ENCODE measurements around the gene TUSC2.

TUSC2 gene

DNA sequence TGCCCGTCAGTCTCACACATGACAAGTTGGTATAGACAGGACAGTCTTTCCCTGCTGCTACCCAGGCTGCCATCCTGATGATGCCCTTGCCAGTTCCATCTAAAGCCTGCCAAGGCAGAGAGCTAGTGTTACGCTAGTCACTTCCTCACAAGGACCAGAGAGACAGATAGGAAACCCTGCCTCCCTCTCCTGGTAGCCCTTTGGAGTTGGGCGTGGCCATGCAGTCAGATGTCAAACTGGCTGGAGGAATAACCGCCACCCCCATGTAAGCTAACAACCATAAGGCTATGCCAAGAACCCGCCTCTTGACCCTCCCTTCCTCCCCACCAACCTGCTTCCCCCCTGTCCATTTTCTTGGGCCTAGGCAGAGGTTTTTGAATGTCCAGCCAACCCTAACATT, 28.5 kb upstream of the TUSC2 start:
- DNase-seq = no peak

DNA sequence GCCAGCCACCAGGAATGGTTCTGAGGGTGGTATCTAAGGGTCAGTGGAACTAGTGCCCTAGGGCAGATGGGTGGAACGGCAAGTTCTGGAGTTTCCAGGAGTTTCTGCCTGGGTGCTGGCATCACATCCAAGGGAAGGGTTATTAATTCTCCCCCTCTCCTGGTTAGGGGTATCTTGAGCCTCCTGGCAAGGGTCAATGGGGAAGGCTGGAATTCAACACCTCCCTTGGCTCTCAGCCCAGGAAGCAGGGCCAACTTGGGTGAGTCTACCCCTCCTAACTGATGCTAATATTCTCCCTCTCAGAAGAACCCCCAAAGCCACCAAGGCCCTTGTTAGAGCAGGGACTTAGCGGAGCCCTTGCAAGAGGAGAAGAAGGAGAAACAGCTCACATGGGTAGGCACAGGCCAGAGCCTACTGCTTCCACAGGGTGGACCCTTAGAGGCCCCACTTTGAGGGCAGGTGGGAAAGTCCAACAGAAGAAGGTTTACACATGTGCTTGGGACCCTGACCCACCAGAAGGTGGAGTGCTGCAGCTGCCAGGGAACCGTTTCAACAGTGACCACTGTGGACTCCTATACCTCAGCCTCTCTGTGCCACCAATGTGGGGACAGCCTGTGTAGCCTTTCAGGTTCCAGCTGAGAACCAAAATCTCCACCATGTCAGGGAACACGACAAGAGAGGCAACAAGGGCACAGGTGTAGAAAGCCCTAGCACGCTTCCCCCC, 28.0 kb upstream of the TUSC2 start:
- no peak for DNase-seq
- in situ Hi-C loops (cut with HindIII; ENCODE audit: low pct_ligation_motif_present, low pct_unique_long_range_greater_than_20kb, low sequenced_read_pairs) = no loop called here

More for the DNA sequence above, 28.5 kb upstream of the TUSC2 start:
- in situ Hi-C loops (cut with HindIII; ENCODE audit: low pct_ligation_motif_present, low pct_unique_long_range_greater_than_20kb, low sequenced_read_pairs) = no loop called here

DNA sequence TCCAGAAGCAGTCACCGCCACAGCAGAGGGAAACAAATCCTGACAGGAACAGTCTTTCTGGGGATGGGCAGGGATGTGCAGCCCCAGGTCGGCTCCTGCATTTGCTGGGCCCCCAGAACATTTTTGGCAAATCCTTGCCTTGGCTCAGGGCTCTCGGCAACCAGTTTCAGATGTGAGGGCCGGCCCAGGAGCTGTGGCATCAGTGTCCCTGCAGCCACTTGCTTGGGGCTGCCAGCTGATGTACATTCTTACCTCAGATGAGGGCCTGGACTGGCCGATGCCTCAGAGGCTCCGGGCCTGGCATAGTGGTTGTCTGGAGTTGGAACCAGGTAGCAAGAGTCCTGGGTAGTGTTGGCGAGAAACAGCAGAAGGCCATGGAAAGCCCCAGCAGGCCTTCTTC, 26.8 kb upstream of the TUSC2 start:
- in situ Hi-C loops (cut with HindIII; ENCODE audit: low pct_ligation_motif_present, low pct_unique_long_range_greater_than_20kb, low sequenced_read_pairs) = no loop called here
- no peak for DNase-seq

DNA sequence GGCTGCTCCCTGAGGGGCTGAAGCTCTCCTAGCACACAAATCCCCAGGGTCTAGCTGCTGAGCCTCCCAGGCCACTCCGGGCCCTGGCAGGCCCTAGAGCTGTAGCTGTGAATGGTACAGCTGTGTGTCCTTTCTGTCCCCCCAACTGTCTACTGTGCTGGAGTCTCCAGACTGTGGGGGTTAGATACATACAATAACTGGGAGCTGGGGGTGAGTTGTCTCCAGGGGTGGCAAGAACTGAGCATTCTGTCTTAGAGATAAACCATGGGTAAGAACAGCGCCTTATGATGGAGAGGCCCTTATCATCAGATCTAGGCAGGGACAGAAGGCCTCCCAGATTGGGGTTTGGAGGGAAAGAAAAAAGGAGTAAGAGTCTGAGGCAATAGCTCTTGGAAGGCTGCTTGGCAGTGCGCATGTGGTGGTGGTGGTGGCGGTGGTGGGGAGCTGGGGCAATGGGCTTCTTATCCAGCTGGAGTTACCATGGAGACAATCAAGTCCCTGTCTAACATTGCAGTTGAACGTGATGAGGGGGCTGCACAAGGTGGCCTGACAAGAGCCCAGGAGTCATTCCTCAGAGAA, 26.3 kb upstream of the TUSC2 start:
- in situ Hi-C loops (cut with HindIII; ENCODE audit: low pct_ligation_motif_present, low pct_unique_long_range_greater_than_20kb, low sequenced_read_pairs) = no loop called here
- DNase-seq = no peak

- in situ Hi-C loops (cut with HindIII; ENCODE audit: low pct_ligation_motif_present, low pct_unique_long_range_greater_than_20kb, low sequenced_read_pairs) = no loop called here
- DNase-seq = no peak
These were observed 25.4 kb upstream of the TUSC2 start for GRCh38 chr3:50353245-50354004.

DNA sequence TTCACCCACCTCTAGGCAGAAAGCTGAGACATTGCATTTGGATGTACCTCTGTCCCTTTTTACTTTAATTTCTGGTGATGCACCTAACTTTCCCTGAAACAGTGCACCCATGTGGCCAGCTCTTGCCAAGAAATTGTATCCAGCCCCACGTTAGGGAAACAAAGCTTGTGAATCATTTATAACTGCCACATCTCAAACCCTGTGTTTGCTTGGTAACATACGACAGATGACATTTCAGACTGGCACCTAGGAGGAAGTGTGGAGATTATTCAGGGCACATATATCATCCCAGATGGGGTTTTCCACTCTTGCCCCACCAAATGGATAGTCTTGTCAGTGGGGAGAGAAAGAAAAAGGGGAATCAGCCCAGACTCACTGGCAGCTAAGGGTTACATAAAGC, 24.8 kb upstream of the TUSC2 start:
- DNase-seq = peak; percentile 41
- in situ Hi-C loops (cut with HindIII; ENCODE audit: low pct_ligation_motif_present, low pct_unique_long_range_greater_than_20kb, low sequenced_read_pairs) = no loop called here

- DNase-seq = no peak
- in situ Hi-C loops (cut with HindIII; ENCODE audit: low pct_ligation_motif_present, low pct_unique_long_range_greater_than_20kb, low sequenced_read_pairs) = no loop called here
These were observed 23.3 kb upstream of the TUSC2 start for GRCh38 chr3:50351323-50351697.

DNA sequence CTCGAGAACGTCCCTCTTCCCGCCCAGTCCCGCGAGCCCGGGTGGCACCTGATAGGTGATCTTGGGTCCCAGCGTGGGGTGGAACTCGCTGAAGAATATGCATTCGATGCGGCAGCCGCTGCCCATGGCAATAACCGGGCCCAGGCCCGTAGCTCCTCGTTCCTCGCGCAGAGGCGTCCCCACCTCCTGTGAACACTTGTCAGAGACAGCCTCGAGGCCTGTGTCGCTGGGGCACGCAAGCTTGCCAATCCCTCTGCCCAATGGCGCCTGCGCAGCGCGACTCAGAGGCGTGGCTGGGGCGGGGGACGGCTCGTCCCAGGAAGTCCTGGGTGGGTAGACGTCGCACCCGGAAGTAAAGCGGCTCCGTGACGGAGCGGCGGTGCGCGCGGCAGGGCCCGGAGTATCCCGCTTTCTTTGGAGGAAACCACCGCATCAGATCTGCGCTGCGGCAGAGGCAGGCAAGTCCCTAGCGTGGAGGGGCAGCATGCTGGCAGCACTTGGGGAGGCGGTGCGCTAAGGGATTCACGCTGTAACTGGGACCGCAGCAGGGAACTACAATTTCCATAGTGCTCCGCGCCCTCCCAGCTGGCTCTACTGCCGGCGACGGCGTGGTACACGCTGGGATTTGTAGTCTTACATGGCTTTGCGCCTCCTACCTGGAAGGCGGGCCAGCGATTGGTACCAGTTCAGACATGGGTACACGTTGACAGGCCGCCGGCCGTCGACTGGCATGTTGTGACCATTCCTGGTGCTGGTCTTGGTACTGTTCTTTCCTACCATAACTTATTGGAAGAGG, 22.7 kb upstream of the TUSC2 start, which contains the start of the genes CYB561D2 and NPRL2:
Gene CYB561D2, plus strand, starts transcription at position 336 of the 796 bp plus-strand sequence. CDS start 572 bp downstream, outside the sequence.
Gene NPRL2, minus strand, starts transcription at position 249 of the 796 bp plus-strand sequence. Its CDS starts 123 bp downstream, at position 126.
- DNase-seq = peak; percentile 91
- in situ Hi-C loops (cut with HindIII; ENCODE audit: low pct_ligation_motif_present, low pct_unique_long_range_greater_than_20kb, low sequenced_read_pairs) = no loop called here

DNA sequence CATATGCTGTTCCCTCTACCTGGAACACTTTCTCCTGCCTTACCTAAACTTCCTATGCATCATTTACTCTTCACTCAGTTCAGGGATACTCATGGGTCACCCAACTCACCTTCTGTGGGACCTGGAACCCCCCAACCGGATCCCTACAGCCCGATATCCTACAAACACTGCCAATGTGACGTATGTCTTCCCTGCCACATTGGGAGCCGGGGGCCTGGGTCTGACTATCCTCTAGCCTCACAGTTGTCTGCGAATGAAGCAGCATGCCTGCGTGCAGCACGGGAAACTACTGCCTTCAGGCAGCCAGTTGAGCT, 22.1 kb upstream of the TUSC2 start:
- DNase-seq = no peak
- in situ Hi-C loops (cut with HindIII; ENCODE audit: low pct_ligation_motif_present, low pct_unique_long_range_greater_than_20kb, low sequenced_read_pairs) = no loop called here

DNA sequence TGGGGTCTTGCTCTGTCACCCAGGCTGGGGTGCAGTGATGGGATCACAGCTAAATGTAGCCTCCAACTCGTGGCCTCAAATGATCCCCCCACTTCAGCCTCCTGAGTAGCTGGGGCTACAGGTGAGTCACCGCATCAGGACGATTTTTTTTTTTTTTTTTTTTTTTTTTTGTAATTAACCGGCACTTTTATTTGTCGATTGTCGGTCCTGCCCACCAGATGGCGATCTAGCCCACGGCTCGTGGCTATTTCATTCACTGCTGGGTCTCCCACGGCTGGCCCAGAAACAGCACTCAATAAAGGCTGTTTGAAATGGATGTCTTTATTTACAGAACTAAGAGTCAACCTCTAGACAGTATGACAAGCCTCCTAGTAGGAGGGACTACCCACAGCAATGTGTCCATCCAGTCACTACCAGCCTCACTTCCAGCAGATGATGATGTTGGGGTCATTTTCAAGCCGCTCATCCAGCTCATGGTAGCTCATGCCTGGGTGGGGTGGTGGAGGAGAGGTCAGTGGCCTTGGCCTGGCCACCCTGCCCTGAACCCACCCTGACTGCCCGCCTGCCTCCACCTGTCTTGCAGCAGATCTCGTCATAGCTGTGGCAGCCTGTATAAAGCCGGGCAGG, 19.3 kb upstream of the TUSC2 start:
- in situ Hi-C loops (cut with HindIII; ENCODE audit: low pct_ligation_motif_present, low pct_unique_long_range_greater_than_20kb, low sequenced_read_pairs) = no loop called here
- peak; percentile 64 for DNase-seq

GRCh38 chr3:50345586-50346234, 17.7 kb upstream of the TUSC2 start, which contains the start of gene ZMYND10:
Gene ZMYND10 (minus strand): TSS chr3:50345732. CDS start chr3:50345579, 153 bp downstream.
- DNase-seq = peak; percentile 61
- in situ Hi-C loops (cut with HindIII; ENCODE audit: low pct_ligation_motif_present, low pct_unique_long_range_greater_than_20kb, low sequenced_read_pairs) = no loop called here

DNA sequence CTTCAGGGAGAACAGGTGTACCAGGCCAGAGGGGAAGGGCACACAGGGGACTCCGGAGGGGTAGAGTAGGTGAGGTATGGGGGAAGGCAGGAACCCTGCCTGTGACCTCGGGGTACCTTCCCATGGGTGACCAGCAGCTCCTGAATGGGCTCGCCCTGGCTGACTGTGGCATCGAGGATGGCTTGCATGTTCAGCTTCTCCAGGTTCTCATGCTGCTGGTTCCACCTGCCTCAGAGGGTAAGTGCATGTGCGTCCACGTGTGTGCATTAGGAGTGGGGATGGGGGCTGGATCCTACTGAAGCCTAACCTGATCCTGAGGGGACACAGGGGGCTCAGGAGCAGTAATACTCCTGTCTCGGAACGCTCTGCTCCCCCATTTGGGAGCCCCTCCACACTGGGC, 17.0 kb upstream of the TUSC2 start:
- no peak for DNase-seq
- in situ Hi-C loops (cut with HindIII; ENCODE audit: low pct_ligation_motif_present, low pct_unique_long_range_greater_than_20kb, low sequenced_read_pairs) = no loop called here

- in situ Hi-C loops (cut with HindIII; ENCODE audit: low pct_ligation_motif_present, low pct_unique_long_range_greater_than_20kb, low sequenced_read_pairs) = no loop called here
These were observed 15.0 kb upstream of the TUSC2 start for GRCh38 chr3:50342813-50343633.

DNA sequence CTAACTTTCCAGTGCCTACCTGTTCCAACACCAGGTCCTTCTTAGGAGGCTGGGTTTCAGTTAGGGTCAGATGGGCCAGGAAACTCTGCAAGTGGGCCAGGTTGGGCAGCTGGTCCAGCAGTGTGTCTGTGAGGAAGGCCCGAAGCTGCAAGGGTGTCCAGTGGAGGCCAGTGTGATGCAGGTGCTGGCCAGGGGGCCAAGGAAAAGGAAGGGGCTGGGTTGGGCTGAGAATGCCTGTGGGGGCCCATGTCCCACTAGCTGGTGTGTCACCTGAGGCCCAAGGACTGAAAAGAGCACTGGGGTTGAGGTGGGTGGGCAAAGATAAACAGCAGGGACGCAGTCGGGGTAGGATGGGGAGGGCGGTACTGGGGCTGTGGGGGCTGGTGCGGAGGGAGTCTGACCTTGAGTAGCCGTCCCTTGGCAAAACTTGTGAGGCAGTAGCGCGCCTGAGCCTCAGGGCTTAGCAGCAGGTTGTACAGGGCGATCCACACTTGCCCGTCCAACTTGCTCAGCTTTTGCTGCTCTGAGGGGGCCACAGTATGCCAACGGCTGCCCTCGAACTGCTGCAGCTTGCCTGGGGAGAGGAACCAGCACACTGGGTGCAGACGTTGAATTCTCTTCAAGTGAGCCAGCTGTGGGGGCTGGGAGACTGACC, 14.1 kb upstream of the TUSC2 start:
- in situ Hi-C loops (cut with HindIII; ENCODE audit: low pct_ligation_motif_present, low pct_unique_long_range_greater_than_20kb, low sequenced_read_pairs) = no loop called here
- DNase-seq = no peak

More at GRCh38 chr3:50342813-50343633, 15.0 kb upstream of the TUSC2 start:
- no peak for DNase-seq

DNA sequence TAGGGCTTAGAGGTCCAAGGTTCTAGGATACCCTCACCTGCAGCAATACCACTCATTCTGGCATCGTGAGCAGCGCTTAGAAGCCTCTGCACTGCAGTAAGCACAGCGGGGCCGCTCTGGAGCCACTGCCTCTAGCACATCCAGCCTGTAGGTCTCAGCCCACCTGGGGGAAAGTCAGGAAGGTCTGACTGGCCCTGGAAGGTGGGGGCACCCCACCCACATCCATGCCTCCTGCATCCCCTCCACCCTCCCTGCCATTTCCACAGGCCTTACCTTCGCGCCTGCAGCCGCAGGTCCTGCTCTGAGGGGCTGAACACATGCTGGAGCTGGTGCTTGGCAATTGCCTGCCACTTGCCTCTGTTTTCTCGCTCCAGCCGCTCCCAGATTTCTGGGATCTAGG, 13.5 kb upstream of the TUSC2 start:
- no peak for DNase-seq
- in situ Hi-C loops (cut with HindIII; ENCODE audit: low pct_ligation_motif_present, low pct_unique_long_range_greater_than_20kb, low sequenced_read_pairs) = no loop called here

- in situ Hi-C loops (cut with HindIII; ENCODE audit: low pct_ligation_motif_present, low pct_unique_long_range_greater_than_20kb, low sequenced_read_pairs) = no loop called here
- no peak for DNase-seq
These were observed 12.7 kb upstream of the TUSC2 start, which contains the start of gene RASSF1 for GRCh38 chr3:50340448-50341329. Gene RASSF1 (minus strand): TSS chr3:50340836. CDS start chr3:50340805, 31 bp downstream.
